ENCODE measurements around the gene OMP. TPM values are rescaled to one million over a fixed set of nuclear protein-coding genes. Genes with fewer than 3 reads are reported as not detected.
"Not testable (repeated sequence)": the region's sequence is repeated elsewhere in the genome, so short reads cannot be mapped to it uniquely, and the experiment has no call there.

OMP gene, protein sequence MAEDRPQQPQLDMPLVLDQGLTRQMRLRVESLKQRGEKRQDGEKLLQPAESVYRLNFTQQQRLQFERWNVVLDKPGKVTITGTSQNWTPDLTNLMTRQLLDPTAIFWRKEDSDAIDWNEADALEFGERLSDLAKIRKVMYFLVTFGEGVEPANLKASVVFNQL
- total RNA-seq (ENCODE audit: insufficient read depth, low replicate concordance), result not detected

DNA sequence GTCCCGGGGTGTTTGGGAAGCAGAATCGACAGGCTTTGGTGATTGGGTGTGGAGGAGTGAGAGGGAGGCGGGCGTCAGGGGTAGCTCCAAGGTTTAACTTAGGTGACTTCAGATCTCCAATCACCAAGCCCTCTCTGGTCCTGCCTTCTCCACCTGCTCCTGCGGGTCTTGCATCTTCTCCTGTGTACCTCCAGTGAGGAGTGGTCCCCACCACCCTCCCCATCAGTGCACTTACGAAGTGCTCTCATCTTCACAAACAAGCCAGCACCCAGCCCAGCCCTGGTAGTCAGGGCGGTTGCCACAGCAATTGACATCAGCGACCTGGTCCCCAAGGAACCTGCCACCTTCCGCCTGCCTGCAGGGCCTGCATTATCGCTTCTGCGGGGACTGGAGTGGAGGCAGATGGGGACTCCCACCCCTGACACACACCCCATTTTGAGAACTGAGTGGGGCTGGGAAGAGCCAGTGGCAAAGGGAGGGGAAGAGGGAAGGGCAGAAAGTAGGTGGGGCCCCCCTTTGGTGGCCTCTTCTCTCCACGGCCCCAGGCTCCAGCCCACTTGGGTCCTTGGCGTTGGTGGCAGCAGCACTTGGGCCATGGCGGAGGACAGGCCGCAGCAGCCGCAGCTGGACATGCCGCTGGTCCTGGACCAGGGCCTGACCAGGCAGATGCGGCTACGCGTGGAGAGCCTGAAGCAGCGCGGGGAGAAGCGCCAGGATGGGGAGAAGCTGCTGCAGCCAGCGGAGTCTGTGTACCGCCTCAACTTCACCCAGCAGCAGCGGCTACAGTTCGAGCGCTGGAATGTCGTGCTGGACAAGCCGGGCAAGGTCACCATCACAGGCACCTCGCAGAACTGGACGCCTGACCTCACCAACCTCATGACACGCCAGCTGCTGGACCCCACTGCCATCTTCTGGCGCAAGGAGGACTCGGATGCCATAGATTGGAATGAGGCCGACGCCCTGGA, at the start of gene OMP:
Gene OMP, plus strand, starts transcription at position 595 of the 965 bp plus-strand sequence. Its CDS starts 0 bp downstream, at position 595.
- no peak for DNase-seq (ENCODE audit: low spot score)

DNA sequence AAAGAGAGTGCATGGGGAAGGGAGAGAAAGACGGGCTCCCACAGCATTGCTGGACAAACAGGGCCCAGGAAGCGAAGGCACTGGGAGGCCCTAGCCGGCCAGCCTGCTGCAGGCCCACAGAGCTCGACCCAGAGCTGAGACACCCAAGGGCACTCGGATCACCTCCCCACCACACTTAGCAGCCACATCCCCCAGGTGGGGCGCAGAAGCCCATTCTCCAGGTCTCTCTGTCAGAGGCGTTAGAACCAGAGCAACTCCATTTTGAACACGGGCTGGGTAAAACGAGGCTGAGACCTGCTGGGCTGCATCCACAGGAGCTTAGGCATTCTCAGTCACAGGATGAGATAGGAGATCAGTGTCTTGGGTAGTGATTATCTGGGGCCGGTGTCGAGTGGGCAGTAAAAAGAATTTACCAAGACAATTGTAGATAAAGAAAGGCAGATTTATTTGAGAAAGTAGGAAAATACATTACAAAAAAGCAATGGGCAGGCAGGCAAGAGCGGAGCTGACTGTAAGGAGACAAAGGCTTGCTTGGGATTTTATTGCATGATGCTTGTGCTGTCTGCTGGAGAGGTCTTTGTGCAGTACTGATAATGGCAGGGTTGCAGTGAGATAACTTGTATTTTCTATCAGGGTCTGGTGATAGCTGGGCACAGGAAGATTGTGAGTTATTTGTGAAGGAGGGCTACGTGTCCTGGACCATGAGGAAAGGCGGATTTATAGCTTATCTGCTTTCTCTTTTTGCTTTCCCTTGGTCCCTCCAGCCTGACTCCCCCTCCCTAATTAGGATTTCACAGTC, 49.2 kb upstream of the OMP start:
- no peak for DNase-seq (ENCODE audit: low spot score)

DNA sequence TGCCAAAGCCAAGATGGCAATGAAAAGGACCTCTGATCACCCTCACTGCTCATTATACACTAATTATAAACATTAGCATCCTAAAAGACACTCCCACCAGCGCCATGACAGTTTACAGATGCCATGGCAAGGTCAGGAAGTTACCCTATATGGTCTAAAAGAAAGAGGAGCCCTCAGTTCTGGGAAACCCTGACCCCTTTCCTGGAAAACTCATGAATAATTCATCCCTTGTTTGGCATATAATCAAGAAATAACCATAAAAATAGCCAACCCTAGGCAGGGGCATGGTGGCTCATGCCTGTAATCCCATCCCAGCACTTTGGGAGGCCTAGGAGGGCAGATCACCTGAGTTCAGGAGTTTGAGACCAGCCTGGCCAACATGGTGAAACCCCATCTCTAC, 48.6 kb upstream of the OMP start:
- no peak for DNase-seq (ENCODE audit: low spot score)

DNA sequence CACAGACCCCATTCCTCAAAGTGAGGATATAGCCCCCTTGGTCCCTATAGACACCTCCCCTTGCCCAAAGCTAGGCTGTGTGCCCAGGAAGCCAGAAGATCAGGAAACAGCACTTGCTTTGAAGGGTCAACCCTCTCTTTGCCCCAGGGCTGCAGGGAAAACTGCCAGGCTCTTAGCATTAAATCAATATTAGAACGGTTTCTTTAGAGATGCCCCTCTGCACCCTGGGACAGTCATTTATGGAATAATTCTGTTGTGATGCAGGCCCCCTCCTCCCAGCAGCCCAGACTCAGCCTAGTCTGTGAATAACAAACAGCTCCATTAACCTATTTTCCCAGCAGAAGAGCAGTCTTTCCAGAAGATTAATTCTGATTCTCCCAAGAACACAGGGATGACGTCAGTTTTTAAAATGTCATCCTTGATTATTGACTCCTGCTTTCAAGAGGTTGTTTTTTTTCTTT, 47.5 kb upstream of the OMP start:
- no peak for DNase-seq (ENCODE audit: low spot score)

DNA sequence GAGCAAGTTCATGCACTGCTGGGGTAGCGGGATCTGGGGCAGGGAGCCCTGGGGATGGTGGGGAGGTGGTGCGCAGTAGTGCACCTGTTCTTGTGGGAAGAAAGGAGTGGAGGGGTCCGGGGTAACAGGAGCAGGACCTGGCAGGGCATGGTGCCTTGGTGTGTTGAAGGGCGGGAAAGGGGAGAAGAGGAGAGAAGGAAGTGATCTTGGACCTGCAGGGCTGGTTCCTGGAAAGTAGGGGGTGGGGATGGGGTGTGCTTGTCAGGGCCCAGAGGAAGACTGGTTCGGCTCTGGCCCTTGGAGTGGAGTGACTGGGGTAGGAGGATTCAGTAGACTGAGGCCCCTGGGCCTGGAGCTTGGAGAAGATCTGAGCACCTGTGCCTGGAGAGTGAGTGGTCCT, 46.7 kb upstream of the OMP start:
- no peak for DNase-seq (ENCODE audit: low spot score)

DNA sequence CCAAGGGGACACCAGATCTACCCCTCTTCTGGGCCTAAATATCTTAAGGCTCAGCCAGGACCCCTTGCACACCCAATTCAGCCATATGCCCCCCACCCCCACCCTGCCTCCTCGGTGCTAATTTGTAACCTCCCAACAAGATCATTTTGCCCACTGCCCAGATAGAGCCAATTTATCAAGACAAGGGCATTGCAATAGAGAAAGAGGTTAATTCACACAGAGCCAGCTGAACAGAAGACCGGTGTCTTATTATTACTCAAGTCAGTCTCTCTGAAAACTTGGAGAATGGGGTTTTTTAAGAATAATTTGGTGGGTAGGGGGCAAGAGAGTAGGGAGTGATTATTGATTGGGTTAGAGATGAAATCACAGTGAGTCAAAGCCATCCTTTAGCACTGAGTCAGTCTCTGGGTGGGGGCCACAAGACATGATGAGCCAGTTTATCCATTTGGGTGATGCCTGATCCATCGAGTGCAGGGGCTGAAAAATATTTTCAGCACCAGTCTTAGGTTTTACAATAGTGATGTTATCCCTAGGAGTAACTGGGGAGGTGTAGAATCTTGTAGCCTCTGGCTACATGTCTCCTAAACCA, 45.7 kb upstream of the OMP start:
- no peak for DNase-seq (ENCODE audit: low spot score)

DNA sequence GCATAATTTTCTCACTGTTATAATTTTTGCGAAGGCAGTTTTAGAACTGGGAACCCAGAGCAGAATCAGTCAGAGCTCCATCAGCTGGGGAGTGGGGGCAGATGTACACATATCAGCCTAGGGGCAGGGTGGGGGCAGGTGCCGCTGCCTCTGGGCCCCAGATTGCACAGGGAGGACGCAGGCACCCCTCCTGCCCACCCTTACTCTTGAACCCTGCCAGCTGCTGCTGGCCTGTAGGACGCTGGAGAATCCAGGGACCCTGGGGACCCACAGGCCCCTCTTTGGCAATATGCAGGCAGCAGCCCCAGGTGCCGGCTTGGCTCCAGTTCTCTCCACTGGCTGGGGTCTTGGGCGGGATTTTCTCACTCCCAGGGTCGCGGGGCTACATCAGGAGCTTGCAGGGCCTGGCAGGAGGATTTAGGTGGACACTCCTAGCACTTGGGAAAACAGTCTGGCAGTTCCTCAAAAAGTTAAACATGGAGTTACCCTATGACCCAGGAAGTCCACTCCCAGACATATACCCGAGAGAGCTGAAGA, 44.6 kb upstream of the OMP start:
- no peak for DNase-seq (ENCODE audit: low spot score)

DNA sequence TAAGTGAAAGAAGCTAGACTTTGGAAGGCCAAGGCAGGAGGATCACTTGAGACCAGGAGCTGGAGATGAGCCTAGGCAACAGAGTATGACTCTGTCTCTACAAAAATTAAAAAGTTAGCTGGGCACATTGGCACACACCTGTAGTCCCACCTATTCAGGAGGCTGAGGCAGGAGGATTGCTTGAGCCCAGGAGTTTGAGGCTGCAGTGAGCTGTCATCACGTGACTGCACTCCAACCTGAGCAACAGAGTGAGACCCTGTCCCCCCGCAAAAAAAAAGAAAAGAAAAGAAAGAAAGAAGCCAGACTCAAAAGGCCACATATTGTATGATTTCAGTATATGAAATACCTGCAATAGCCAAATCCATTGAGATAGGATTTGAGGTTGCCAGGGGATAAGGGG, 43.7 kb upstream of the OMP start:
- DNase-seq (ENCODE audit: low spot score), result no peak

DNA sequence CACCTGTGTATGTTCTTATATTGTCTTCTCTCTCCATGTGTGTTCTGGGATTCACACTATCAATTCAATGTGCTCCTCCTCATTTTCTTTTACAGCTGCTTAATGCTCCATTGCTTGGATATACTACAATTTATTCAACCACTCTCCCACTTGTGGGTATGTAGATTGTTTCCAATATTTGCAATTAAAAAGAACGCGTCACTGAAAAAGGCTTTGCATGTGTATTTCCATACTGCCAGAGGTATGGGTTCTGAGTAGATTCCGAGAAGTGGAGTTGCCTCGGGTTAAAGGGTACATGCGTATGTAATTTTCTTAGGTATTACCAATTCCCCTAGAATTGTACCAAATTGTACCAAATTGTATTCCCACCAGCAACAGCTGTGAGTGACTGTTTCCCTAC, 42.8 kb upstream of the OMP start:
- DNase-seq (ENCODE audit: low spot score), result no peak

DNA sequence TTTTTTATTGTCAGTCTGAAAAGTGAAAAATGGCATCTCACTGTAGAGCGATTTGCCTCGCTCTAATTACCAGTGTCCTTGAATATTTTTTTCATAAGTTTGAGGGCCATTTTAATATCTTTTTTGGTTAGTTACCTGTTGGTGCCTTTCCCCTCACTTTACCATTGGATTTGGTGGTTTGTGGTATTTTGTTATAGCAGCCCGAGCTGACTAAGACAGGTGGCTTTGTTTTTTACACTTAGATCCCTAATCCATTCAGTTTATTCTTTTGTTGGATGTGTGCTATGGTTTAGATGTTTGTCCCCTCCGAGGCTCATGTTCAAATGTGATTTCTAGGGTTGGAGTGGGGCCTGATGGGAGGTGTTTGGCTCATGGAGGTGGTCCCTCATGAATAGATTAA, 42.4 kb upstream of the OMP start:
- DNase-seq (ENCODE audit: low spot score), result no peak

DNA sequence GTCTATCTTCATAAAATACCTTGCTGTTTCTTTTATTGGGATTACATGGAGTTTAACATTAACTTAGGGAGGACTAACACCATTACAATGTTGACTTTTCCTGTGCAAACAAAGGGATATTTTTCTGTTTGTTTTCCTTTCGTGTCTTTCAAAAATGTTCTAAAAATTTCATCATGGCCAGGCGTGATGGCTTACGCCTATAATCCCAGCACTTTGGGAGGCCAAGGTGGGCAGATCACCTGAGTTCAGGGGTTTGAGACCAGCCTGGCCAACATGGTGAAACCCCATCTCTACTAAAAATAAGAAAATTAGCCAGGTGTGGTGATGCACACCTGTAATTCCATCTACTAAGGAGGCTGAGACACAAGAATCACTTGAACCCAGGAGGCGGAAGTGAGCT, 41.4 kb upstream of the OMP start:
- DNase-seq (ENCODE audit: low spot score), result not testable (repeated sequence)

DNA sequence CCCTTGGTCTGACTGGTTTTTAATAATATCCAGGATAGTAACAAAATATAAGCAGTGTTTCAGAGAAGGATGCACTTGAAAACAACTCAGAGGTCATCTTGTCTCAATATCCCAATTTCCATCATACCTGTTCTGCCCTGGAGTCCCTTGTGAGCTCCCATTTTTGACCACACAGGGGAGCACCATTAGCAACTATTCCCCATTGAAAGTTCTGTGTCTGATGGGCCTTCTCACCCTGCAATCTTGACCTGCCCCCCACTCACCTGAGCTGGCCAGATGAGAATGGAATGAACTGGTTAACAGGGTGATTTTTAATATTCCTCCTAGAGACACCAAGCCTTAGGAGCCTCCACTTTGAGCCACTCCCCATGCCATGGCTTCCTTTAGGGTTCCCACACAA, 39.7 kb upstream of the OMP start:
- DNase-seq (ENCODE audit: low spot score), result no peak

DNA sequence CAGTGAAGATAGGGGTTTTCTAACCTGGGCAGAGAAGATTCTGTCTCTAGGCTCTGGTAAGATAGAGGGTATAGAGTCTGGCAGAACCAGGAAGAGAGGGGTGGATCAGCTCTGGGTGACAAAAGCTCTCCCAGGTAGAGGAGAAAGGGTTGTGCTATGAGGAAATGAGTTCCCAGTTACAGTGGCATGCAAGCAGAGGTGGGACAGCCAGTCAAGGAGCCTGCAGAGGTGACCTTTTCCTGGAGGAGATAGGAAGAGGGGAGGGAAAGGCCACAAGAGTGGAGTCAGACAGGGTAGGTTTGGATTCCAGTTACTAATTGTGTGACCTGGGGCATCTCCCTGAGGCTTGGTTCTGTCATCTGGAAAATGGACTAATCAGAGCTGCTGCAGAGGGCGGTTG, 39.2 kb upstream of the OMP start:
- no peak for DNase-seq (ENCODE audit: low spot score)

DNA sequence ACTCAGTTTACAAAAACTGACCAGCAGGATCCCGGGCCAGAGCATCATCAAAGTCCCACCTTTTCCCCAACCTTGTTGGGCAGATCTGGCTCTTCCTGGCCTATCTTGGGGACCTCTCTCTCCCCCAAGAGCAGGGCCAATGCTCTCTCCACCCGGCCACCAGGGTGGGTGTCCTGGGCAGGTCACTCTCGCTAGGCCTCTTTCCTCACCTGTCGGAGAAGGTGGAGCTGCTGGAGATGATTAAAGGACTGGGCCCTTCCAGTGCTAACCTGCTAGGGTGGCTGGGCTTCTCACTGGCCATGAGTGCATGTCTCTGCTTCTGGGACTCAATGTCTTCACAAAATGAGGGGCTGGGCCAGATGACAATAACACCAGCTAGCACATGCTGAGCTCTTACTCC, 38.8 kb upstream of the OMP start:
- no peak for DNase-seq (ENCODE audit: low spot score)

DNA sequence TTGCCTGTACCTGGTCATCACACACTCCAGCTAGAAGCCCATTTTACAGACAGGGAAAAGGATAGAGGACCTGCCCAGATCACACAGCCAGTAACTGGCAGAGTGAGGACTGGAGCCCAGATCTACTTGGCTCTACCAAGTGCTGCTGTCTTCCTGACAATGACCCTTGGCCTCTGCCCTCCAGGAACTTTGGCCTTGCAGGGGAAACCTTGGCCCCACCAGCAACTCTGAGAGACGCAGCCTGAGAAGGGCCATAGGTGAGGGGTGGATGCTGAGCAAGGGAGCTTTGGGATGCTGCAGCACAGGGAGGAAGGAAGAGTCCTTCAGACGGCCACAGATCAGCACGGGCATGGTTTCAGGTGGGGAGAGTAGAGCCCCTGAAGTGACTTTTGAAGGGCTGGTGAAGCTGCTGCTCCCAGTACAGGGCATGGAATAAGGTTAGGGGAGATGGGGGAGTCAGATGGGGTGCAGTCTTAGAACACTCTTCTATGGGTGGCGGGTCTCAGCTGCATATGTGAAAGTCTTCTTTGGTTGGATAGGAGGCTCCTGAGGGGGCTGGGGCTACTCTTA, 37.9 kb upstream of the OMP start:
- DNase-seq (ENCODE audit: low spot score), result no peak

DNA sequence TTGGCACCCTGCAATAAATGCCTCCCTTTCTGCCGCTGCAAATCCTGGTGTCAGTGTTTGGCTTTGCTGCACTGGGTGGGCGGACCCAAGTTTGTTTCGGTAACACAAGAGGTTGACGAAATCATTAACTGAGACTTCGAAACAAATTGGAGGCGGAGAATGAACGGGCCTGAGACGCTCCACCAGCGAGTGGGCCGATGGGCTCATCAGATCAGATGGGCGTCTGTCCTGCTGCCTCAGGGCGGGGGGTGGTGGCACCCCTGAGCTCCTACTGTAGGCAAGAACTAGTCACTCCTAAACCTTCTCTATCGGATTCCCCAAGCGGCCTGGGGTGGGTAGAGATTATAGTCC, 36.8 kb upstream of the OMP start:
- peak; percentile 46 for DNase-seq (ENCODE audit: low spot score)

DNA sequence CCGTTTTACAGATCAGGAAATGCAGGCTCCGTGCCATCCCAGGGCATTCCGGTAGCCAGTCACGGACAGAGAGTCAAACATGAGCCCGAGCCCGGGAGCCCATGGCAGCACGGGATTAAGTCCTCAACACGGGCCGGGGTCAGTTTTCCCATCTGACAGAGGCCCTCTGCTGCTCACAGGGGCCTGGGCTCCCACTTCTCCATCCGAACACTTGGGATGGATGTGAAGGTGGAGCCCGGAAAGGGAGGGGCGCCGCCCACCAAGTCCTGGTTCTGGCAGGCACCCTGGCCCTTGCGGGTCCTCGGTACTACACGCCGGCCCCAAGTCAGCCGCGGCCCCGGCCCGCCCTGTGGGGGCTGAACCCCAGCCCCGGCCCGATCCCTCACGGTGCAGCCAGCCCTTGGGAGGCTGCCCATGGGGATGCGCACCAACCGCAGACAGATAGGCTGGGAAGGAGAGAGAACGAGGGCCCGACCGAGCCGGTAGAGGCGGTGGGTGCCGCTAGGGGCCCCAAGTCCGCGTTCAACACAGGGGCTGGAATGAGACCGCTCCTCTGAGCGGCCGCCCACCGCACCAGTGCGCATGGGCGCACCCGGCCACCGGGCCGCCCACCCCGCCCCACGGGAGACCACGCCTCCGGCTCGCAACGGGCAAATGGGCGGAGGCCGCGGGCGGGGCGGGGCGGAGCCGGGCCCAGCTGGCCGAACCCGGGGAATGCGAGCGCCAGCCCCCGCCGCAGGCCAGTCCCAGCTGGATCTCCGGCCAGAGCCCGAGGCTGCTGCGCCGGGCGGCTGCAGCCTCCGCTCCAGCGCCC, 36.2 kb upstream of the OMP start, which contains the start of gene CAPN5:
Gene CAPN5, plus strand, starts transcription at position 743 of the 814 bp plus-strand sequence. CDS start 17,916 bp downstream, outside the sequence.
- peak; percentile 96 for DNase-seq (ENCODE audit: low spot score)

DNA sequence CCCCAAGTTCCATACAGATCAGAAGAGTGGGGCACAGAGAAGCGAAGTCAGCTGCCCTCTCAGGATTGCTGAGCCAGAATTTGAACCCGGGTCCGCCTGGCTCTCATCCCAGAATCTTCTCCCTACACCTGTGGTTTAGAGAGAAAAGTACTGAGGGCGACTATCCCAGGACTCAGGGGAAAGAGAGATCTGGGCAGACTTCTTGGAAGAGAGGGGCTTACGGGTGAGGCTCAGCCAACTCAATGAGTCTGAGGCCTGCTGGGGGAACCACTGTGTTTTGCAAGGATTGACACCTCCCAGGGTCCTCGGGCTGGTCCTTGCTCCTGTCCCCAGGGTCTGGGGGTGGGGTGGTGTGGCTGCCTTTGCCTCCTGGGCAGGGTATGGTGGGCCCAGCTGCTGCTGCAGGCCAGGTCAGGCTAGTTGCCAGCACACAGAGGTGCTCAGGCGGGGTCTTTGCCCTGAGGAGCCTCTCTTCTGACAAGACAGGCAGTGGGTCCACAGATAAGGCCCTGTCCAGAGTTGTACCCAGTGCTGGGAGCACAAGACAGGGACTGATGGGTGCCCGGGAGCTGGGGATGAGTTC, 34.7 kb upstream of the OMP start:
- DNase-seq (ENCODE audit: low spot score), result no peak

DNA sequence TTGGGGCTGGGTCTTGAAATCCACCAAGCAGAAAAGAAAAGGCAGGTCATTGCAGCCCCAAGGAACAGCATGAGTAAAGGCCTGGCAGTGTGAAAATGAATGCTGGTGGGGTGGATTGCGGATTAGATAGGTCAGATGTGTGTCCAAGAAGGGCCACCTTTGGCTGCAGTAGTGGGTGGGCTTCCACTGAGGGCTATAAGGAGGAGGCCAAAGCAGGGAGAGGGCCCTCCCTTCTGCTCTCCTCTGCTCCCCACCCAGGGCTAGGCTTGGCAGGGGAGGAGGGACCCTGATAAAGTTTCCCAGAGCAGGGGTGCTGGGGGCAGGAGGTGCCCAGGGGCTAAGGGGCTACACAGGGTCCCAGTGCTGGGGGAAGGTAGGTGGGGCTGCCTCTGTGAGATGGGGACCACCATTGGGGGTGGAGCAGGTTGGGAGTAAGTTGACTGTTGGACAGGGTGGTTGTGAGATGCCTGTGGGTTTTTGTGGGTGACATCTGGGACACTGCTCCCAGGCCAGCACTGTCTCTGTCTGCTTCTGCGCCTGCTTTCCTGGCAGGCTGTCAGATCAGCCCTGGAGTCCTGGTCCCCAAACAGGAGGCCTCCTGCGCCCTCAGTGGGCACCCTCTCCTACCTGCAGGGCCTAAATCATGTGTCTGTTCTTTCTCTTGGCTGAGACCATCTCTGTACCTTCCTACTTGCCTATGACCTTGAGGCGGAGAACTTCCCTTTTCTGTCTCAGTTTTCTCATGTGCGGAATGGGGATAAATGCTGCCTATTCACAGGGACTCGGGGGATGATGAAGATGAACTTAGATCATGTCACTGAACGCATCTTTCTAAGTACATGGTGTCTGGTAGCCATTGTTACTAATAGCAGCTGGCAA, 33.9 kb upstream of the OMP start:
- DNase-seq (ENCODE audit: low spot score), result no peak
